HG02610 (cell line): ENCODE measurements around the gene CDC73.
"Not testable (repeated sequence)": the region's sequence is repeated elsewhere in the genome, so short reads cannot be mapped to it uniquely, and the experiment has no call there.

Experiments used
- ATAC-seq: cut with Tn5 transposase; IDR thresholded peaks from one replicate; pipeline ENCODE4 v1.9.1; 2021; ENCODE audit warnings: mild to moderate bottlenecking, moderate library complexity; ENCODE audit not compliant: unreplicated experiment

CDC73 gene

DNA sequence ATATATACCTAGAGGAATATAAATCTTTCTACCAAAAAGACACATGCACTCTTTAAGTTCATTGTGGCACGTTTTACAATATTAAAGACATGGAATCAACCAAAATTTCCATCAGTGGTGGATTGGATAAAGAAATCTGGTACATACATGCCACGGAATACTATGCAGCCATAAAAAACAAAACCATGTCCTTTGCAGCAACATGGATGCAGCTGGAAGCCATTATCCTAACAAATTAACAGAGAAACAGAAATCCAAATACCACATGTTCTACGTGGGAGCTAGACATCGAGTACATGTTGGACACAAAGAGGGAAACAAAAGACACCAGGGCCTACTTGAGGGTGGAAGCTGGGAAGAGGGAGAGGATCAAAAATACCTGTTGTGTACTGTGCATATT is 97.6 kb downstream of the CDC73 start:
- no peak for ATAC-seq

GRCh38 chr1:193221651-193222050 is 99.8 kb downstream of the CDC73 start:
- ATAC-seq = no peak

GRCh38 chr1:193222056-193222615 is 100.3 kb downstream of the CDC73 start:
- ATAC-seq = no peak

- no peak for ATAC-seq
Measured at GRCh38 chr1:193229136-193229535, 107.3 kb downstream of the CDC73 start.

DNA sequence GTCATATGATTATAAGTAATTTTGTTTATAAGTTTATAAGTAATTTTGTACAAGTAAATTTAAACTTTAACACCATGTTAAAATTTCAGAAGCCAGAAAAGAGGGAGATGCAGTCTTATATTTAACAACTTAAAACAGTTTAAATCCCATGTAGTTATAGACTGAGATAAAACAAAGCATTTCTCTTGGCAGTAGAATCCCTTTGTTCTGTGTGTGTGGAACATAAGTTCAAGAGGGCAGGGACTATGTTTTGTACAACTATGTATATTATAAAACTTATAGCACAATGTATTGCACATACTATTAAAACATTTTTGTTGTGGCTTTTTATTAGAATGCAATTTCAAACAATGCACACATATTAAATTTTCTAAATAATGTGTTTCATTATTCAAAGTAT is 109.3 kb downstream of the CDC73 start:
- not testable (repeated sequence) for ATAC-seq

DNA sequence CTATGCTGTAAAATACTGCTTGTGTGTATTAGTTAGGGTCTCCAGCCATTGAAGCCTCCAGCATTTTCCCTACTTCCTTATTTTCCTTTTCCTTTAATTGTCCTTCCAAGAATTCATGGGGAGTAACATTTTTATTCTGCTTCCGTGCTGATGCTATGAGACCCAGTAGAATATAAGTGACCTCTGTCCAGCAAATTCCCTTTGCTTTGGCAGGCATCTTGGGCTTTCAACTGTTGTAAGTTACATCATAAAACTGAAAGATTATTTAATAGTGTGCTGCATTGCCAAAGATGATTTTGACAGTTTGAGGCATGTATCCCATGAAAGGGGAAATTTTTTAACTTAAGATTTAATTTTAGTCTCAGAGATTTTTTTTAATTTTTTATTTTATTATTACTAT is 112.7 kb downstream of the CDC73 start:
- ATAC-seq = no peak

DNA sequence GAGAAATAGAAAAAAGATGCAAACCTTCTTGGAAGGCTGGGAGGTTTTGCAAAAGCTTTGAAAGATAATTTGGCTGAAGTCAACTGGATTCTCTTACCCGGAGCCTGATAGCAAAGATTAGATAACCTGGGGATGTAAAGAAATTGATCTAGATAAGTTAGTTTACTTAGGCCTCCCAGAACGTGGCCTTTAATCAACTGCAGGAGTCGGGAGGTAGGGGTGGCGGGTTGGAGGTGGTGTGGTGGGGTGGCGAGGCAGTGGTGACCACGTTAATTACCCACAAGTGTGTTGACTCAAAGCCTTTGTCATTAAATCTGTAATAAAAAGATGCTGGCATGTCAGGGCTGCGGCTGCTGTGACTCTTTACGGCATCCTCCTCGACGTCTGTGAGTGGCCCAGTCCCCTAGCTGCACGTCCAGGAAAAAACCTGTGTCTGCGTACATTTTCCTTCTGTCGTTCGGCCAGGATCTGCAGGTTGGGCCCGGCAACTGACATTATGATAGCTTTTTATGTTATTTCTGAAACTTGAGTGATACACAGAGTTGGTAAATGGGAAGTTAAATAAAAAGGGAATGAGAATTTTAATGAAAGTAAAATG is 115.6 kb downstream of the CDC73 start:
- ATAC-seq = no peak

- no peak for ATAC-seq
Measured at GRCh38 chr1:193240609-193241008, 118.8 kb downstream of the CDC73 start.

GRCh38 chr1:193241132-193241827 is 119.4 kb downstream of the CDC73 start:
- peak; percentile 47 for ATAC-seq

DNA sequence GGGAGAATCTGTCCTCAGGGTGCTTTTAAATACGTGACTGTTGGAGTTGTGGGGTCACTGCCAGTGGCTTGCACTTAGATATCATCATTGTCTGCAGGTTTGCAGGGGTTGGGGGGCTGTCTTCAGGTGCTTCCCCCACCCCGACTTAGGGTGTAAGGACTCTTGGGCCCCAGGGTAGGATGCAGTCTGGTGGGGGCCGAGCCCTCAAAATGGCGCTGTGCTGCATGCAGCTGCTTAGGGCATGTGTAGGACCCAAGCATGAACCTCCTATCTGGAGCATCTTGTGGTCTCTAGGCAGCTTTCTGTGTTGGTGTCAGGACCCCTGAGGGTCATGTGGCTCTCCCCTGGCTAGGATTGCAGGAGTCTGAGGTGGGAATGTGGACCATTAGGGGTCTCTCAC is 120.2 kb downstream of the CDC73 start:
- no peak for ATAC-seq

- no peak for ATAC-seq
Measured at GRCh38 chr1:193249187-193249586, 127.4 kb downstream of the CDC73 start.

GRCh38 chr1:193251950-193252349 is 130.1 kb downstream of the CDC73 start:
- ATAC-seq = no peak

GRCh38 chr1:193256019-193256418 is 134.2 kb downstream of the CDC73 start:
- ATAC-seq = peak; percentile 42

- no peak for ATAC-seq
Measured at GRCh38 chr1:193259636-193260035, 137.8 kb downstream of the CDC73 start.

DNA sequence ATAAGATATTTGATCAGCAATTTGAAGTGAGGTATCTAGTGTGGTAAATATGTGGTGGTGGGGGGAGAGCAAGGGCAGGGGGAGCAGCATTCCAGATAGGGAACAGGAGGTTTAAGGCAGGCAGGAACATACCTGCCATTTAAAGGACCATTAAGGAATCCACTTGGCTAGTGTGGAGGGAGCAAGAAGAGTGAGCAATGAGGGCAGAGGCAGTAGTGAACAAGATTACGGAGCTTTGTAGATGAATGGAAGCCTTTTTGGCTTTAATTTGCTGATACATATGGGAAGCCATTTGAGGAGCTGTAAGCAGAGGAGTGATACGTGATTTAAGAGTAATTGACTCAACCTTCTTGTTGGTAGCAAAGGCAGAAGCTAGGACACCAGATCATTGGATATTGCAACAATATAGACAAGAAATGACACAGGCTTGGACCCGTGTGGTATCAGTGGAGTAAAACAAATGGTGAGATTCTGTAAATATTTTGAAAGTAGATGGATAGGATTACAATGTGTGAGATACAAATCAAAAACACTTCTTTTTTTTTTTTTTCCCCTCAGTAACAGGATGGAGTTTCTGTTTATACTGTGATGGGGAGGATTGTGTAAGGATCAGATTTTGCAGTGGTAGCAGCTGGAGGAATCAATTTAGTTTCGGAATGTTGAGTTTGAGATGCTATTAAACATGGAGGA is 138.4 kb downstream of the CDC73 start:
- ATAC-seq = no peak

DNA sequence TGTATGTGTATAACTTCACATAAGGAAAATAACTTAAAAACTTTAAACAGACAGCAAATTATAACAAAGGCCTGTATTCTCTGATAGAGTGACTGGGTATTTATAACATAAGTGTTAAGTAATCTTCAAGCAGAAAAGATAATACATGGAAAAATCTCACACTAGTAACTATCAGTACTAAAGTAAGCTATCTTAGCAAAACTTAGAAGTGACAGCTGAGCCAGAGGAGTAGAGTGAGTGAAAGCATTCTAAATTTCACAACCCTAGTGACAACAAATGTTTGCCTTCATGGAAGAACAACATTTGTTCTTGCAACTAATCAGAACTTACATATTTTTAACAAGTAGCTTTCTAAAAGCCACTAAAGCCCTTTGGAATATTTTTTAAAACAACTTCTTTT is 139.1 kb downstream of the CDC73 start:
- no peak for ATAC-seq

DNA sequence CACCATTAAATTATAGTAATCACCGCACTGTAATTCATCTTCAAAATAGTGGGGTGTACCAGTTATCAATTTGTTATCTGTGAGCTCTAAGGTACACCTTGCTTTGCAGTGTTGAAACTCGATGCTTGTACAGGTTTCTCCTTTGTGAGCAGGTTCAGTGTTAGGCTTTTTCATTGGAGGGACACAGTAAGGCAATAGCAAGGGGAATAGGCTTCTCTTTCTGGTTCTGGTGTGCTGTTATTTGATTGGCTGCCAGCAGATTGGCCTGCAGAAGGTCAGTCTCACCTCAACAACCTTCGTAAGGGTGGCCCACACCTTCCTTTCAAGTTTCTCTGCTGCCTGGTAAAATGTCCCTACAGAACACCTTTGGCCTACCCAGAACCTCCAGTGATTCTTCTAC is 140.8 kb downstream of the CDC73 start:
- no peak for ATAC-seq

GRCh38 chr1:193264313-193265065 is 142.7 kb downstream of the CDC73 start:
- ATAC-seq = no peak

- peak; percentile 41 for ATAC-seq
Measured at GRCh38 chr1:193265716-193266115, 143.9 kb downstream of the CDC73 start.

DNA sequence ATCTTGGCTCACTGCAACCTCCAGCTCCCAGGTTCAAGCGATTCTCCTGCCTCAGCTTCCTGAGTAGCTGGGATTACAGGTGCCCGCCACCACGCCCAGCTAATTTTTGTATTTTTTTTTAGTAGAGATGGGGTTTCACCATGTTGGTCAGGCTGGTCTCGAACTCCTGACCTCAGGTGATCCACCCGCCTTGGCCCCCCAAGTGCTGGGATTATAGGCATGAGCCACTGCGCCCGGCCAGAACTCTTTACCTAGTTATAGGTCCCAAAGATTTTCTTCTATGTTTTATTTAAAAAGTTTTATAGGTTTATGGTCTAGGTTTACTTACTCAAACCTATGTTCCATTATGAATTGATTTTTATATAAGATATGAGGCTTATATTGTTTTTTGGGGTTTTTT is 145.0 kb downstream of the CDC73 start:
- ATAC-seq = not testable (repeated sequence)

DNA sequence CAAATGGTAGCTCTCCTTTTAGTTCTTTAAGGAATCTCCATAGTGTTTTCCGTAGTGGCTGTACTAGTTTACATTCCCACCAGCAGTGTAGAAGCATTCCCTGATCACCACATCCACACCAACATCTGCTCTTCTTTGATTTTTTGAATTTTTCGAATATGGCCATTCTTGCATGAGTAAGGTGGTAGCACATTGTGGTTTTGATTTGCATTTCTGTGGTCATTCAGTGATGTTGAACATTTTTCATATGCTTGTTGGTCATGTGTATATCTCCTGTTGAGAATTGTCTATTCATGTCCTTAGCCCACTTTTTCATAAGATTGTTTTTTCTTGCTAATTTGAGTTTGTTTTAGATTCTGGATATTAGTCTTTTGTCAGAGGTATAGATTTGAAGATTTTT is 149.2 kb downstream of the CDC73 start:
- ATAC-seq = peak; percentile 98
